Stimulated activated CD4-positive, alpha-beta T cell treated with anti-CD3 and anti-CD28 coated beads, Interleukin-15, amount 100 ng/mL, for 24 hours (primary cell): ENCODE measurements around the gene SDK2.

ENCODE experiments used
- DNase-seq: peaks from one replicate; pipeline ENCODE4 v3.0.0-alpha.2; 2020

The SDK2 gene

GRCh38 chr17:73584049-73584448, 60.2 kb downstream of the SDK2 start:
- DNase-seq, result no peak

GRCh38 chr17:73582821-73583220, 61.4 kb downstream of the SDK2 start:
- no peak for DNase-seq

GRCh38 chr17:73582359-73582758, 61.9 kb downstream of the SDK2 start:
- no peak for DNase-seq

- DNase-seq, result no peak
Observed at GRCh38 chr17:73581379-73581778, 62.9 kb downstream of the SDK2 start.

- no peak for DNase-seq
Observed at GRCh38 chr17:73580073-73580710, 64.1 kb downstream of the SDK2 start.

- no peak for DNase-seq
Observed at GRCh38 chr17:73576556-73577098, 67.6 kb downstream of the SDK2 start.

GRCh38 chr17:73575470-73576221, 68.6 kb downstream of the SDK2 start:
- DNase-seq, result no peak

GRCh38 chr17:73571511-73572130, 72.6 kb downstream of the SDK2 start:
- no peak for DNase-seq

- no peak for DNase-seq
Observed at GRCh38 chr17:73569762-73570319, 74.4 kb downstream of the SDK2 start.

GRCh38 chr17:73568934-73569333, 75.3 kb downstream of the SDK2 start:
- DNase-seq, result no peak

GRCh38 chr17:73566905-73567782, 77.1 kb downstream of the SDK2 start:
- DNase-seq, result peak; percentile 26

- DNase-seq, result no peak
Observed at GRCh38 chr17:73564843-73565242, 79.4 kb downstream of the SDK2 start.

- no peak for DNase-seq
Observed at GRCh38 chr17:73562896-73563295, 81.3 kb downstream of the SDK2 start.

GRCh38 chr17:73561111-73561510, 83.1 kb downstream of the SDK2 start:
- no peak for DNase-seq

- no peak for DNase-seq
Observed at GRCh38 chr17:73560661-73561060, 83.6 kb downstream of the SDK2 start.

- DNase-seq, result no peak
Observed at GRCh38 chr17:73559532-73559931, 84.7 kb downstream of the SDK2 start.

GRCh38 chr17:73555199-73555960, 88.9 kb downstream of the SDK2 start:
- no peak for DNase-seq

GRCh38 chr17:73554498-73554897, 89.7 kb downstream of the SDK2 start:
- no peak for DNase-seq

- DNase-seq, result no peak
Observed at GRCh38 chr17:73553311-73553710, 90.9 kb downstream of the SDK2 start.

- DNase-seq, result no peak
Observed at GRCh38 chr17:73552300-73553048, 91.8 kb downstream of the SDK2 start.

- DNase-seq, result peak; percentile 25
Observed at GRCh38 chr17:73551759-73552158, 92.5 kb downstream of the SDK2 start.
